HG02759 (cell line): Measurements from ENCODE around the gene TNS3.
"Not testable (repeated sequence)": the region's sequence is repeated elsewhere in the genome, so short reads cannot be mapped to it uniquely, and the experiment has no call there.

Experiments
- ATAC-seq: cut with Tn5 transposase; IDR thresholded peaks from one replicate; pipeline ENCODE4 v1.9.1; 2021; ENCODE audit warnings: mild to moderate bottlenecking, moderate library complexity; ENCODE audit not compliant: unreplicated experiment

Gene TNS3

DNA sequence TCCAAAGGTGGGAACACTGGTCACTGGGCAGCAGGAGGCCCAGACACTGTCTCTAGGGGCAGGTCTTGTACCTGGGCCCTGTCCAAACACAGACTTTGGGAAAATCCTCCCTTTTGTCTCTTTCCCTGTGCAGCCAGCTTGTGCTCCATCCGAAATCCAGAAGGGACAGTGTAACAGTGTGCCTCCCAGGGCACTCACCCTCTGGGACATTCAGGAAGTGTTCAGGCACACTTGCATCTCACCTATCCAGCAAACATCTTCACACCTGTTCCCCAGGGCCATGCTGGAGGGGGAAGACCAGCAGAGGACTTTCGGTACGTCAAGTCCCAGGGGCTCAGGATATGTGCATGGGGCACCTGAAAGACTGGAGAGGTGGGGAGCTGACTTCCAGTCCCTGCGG, 38.9 kb downstream of the TNS3 start:
- no peak for ATAC-seq

DNA sequence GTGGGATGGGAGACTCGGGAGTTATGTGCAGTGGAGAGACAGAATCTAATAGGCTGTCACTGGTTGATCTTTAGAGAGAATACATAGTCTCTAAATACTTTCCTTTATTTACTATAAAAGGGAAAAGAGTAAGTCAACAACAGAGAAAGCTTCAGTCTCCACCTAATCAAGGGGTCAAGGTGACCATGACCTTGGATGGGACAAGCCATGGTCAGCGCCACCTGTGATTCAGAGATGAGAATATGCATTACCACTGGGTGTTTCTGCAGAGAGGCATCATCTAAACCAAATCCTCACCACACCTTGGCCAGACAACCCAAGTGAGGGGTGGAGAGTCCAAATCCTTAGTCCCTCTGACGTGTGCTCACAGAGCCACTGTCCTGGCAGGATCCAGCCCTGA, 39.9 kb downstream of the TNS3 start:
- ATAC-seq: no peak

DNA sequence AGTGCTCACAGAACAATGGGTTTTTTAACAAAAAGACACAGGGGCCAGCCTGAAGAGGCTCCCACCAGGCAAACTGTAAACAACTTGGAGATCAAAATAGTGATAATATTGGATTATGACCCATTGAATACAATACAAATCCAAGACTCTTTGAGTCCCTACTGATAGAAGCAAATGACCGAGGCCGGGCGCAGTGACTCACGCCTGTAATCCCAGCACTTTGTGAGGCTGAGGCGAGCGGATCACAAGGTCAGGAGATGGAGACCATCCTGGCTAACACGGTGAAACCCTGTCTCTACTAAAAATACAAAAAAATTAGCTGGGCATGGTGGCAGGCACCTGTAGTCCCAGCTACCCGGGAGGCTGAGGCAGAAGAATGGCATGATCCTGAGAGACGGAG, 40.4 kb downstream of the TNS3 start:
- ATAC-seq: not testable (repeated sequence)

DNA sequence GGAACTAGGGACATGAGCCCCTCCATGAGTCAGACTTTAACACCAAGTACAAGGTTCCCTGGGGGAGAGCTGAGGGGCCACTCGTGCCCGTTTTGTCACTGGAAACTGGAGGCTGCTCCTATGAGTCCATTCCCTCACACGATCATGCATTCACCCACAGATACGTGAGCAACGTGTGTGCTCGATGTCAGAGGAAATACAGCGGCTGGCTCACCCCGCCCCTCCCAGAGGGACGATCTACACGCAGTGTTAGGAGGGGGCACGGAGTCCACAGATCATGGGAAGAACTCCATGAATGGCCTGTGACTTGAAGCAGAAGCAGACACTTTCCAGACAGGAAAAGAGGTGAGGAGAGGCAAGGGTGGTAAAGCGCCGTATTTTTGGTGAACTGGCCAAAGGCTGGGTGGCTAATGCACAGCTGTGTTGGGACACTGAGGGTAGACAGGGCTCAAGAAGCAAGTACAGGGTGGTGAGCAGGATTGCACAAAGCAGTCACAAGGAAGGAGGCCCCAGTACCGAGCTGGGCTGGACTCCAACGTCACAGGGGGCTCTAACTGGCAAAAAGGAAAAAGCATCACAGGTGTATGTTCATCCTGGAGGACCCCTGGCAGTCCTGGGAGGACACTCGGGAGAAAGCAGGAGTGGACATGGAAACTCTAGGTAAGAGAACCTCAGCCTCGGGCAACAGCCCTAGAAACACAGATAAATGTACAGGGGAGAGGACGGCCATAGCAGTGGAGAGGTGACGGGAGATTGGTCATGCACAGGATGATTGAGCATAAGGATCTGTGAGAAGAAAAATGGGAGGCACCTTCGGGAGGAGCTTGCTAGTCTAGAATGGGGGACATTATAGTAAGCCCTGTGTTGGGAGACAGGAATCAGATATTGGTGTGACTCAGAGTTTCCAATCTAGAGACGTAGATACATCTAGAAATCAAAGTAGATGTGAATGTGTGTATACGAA, 41.2 kb downstream of the TNS3 start:
- ATAC-seq: no peak

DNA sequence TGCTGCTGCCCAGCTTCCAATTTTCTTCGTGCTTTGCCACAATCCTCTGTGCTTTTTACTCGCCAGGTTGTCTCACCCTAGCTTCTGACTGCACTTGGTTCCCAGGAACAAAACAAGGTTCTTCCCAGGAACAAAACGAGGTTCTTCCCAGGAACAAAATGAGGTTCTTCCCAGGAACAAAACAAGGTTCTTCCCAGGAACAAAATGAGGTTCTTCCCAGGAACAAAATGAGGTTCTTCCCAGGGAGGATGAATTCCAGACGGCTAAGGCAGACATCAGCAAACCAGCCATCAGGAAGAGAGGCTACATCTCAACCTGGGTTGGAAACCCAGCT, 41.9 kb downstream of the TNS3 start:
- ATAC-seq: no peak

DNA sequence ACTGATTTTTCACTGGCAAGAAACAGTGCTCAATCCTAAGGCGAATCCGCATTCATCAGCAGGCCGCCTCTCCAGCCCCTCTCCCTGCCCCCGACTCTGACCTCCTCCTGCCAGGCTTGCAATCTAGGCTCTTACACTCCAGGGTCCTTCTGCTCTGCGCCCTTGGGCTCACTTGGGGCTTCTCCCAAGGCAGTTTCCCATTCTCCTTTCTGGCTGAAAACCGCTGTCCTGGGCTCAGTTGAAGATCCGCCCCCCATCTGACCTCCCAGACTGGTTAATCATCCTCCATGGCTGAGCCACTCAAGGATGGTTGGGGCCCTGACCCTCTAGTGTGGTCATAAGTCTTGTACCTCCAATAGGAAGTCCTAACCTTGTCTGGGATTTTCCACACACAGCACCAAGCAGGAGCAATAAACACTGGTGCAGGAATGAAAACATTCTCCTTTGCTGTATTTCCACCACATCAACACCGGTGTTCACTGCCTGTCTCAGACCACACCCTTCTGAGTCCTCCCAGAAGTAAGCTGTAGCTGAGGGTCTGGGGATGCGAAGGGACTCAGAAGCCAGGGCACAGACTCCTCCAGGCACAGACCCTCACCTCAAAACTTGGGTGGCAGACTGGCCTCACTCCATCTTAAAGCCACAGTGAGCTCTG, 42.4 kb downstream of the TNS3 start:
- ATAC-seq: no peak

DNA sequence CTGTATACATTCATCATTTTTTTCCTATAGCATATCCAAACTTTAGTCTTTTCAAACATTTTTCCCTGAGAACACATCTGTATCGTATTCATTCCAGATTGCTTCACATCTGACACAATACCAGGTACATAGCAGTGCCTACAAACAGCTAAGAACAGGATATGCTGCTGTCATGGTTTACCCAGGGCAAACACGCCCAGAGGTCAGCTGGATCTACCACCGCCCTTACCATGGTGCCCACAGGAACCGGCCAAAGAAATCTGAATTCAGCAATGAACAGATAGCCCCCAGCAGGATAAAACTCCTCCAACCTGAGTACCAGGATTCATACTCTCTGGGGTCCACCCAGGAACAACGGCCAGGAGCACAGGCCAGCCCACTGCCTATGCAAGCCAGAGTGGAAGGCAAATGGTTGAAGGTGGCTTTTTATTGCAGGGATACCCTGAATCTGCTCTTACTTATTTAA, 43.0 kb downstream of the TNS3 start:
- ATAC-seq: no peak

DNA sequence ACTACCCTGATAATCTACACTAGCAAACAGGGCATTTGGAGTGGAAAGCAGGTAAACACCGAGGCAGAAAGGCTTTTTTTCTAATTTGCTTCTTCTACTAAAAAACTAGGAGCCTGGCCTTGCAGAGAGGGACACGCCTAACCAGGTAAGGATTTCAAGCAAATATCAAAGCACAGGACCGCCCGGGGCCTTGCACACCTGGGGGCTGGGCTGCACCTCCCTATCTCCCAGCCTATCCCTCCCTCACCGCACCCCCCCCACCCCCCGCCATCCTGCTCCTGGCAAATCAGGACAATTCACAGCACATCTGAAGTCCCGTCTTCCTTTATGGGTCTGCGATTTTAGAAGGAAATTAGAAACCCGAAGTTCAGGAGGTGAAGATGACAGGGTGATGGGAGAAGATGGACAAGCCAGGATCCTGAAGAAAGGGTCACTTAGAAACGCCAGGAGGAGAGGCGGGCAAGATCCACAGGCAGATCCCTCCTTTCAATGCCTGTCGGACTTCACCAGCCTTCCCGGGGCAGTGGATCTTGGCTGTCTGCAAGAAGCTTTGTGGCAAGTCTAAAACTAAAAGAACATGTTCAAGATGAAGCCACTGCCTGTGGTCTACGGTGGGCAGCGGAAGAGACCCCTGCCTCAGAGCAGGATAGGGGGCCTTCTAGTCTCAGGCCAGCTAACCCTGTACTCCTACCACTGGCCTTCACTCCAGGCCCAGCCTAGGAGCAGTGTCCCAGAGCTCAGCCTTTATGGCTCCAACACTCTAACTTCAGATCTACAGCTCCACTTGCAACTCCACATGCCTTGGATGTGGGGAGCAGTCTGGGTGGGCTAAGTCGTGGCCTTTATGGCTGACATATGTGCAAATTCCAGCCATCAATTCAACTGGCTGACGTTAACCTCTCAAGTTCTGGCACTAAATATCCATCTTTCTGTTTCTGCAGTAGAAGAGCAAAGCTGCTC, 43.9 kb downstream of the TNS3 start:
- no peak for ATAC-seq

DNA sequence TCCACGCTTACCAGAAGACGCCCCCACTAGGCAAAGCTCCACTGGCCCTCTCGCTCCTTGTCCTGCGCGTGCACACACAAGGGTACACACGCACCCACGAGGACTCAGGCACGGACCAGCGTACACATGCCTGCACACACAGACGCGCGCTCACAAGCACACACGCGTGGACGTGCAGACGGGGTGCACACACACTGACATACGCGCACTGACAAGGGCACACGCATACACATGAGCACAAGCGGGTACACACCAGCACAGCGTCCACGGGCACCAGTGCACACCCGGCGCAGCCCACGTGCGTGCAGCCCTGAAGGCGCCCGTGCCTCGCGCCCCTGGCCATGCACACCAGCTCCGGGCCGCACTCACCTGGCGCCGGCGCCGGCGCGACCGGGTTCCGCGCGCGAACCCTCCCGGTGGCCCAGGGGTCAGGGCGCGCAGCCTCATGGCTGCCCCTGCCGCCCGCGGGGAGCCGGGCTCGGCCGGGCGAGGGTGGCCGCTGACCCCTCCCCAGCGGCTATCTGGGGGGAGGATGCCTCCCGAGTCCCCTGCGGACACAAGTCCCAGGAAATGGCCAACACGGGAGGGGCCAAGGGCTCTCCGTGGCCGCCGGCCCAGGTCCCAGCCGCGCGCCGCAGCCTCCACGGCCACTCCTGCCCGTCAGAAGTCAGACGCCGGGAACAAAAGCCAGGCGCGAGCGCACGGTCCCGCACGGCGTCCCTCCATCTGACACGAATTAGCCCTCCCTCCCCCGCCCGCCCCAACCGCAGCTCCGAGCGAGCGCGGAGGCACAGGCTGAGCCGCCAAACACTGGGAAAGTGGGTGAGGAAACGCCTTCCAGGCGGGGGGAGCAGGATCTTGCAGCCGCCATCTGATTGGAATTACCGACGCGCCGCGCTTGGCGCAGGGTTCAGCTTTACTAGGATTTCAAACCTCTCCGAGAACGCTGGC, 45.0 kb downstream of the TNS3 start:
- ATAC-seq: no peak

DNA sequence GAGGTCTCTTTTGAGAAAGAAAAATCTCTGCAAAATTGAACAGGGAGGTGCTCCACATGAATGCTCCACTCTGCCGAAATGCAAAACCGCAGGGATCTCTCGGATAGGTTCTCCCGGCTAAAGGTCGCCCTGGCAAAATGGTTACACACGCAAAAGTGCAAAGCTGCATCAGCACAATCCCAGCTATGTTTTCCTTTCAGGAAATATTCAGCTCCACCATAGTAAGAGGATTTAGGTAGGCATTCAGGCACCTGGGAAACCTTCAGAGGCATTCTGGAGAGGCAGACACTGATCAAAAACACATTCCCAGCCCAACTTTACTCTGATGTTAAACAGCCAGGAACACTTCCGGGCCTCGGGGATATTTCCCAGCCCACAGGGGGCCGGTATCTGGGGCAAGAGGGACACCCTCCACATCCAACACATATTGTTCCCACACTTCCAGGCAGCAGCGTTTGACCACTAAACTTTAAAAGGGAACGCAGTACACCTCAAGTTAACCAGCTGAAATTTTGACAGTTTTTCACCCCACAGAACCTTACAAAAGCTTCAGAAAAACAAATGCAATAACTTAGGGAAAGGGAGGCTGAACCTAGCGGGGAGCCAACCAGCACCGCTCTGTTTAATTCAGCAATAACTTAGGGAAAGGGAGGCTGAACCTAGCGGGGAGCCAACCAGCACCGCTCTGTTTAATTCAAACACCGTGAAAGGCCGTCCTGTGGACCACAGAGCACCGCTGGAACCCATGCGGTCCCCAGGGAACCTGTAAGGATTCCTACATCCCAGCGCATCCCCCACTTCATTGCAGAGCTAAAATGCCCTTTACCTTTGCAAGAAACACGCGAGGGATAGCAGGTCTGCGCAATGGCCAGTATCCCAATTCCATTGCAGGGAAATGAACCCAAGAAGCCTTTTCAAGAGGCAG, 45.9 kb downstream of the TNS3 start:
- ATAC-seq: no peak

DNA sequence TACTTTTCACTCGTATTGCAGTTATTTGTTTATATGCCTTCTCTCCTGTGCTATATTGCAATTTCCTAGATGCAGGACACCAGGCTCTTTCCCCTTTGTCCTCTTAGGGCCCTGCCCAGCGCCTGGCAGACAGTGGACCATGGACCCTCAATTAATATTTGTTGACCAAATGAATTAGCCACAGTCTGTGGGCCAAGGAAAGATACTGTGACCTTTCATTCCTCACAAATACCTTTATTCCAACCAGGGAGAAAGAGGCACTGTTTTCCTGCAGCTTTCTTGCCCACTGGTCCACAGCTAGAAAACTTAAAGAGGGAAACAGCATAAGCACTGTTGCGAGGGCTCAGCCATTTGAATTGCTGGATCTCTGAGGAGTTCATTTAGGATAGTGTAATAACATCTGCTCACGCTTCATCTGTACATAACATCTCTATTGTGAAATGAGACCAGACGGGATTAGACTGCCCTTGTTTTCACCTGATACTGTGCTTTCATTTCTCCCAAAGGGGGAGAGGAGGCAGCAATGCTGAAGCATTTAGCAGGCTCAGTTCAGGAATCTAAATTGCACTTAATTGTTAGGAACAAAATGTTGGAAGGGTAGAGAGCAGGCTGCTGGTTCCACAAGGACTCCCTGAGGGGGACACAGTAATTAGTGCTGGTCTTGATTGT, 46.7 kb downstream of the TNS3 start:
- ATAC-seq: no peak

DNA sequence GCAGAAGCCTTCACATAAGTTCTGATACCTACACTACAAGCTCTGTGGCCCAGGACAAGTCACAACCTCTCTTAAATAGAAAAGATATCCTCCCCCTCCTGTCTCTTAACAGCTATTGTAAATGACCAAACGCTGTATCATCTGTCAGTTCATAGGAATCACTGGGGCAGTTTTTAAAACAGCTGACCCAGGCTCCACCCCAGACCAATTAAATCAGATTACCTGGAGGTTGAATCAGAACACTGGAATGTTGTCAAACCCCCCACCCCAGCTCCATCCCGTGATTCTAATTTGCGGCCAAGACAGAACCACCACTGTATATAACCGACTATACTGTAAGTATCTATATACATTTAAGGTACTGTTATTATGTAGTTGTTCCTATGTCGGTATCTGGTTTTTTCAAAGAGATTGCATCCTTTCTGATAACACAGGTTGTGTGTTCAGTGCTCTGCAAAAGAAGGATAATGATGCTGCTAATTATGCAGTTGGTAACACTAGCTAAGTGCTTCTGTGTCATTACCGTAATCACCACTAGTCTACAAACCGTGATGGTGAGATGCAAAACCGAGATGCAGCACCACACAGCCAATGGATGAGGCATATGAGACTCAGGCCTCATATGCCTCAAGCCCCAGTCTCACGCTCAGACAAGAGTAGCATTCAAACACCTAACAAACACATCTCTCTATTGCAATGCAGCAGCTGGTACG, 47.4 kb downstream of the TNS3 start:
- no peak for ATAC-seq

DNA sequence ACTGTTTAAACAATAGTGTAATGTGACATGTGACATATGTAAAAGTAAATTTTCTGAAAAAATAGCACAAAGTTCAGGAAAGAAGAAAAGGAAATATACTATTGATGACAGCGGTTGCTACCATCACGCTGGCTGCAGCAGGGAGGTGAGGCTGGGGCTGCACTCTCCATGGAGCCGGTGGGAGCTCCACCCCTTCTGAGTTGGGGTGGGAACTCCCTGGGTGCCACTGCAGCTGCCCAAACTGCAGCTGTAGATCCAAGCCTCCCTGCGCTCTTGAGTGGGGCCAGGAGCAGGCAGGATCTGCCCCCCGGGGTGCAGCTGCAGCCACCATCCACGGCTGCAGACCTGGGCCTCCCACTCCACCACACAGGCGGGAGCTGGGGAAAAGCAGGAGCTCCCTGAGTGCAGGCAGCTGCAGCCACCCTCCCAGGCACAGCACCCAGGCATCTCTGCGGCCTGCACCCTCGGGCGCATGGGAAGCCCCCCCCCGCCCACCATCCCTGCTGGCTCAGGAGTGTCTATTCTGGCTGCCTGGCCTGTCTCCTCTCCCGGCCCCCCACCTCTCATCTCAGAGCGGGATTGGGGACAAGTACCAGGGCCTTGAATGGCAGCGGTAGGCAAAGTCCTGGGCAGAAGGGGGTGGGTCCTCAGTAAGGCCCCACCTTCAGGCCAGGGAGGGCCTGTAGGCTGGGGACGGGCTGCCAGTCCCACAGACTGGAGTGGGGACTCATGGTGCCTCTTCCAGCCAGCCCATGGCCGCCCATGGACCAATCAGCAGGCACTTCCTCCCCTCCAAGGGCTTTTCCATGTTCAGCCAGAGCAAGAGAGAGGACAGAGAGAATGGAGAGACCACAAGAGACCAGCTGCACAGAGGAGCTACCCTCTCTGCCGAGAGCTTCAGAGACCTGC, 50.1 kb downstream of the TNS3 start:
- no peak for ATAC-seq

DNA sequence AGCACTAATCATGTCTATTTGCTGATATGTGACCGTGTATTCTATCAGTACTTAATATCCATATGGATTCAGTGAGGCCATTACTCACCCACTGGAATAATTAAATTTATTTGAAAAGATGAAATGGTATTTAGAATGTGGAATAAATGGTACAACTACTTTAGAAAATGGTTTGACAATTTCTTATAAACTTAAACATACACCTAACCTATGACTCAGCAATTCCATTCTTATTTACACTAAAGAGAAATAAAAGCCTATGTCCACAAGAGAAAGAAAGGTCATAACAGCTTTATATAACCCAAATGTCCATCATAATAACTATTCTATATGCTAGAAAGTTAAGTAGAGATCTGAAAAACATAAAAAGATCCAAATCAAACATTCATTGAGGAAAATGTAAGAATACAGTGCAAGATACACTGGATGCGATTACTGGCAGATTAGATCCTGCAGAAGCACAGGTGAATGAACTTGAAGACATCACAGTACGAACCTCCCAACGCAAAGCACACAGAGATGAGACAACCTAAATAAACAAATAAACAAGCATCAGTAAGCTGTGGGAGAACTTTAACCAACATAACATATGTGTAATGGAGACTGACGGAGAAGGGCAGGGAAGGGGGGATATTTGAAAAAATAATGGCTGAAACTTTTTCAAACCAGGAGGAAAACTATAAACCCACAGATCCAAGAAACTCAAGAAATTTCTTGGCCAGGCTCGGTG, 51.9 kb downstream of the TNS3 start:
- no peak for ATAC-seq

DNA sequence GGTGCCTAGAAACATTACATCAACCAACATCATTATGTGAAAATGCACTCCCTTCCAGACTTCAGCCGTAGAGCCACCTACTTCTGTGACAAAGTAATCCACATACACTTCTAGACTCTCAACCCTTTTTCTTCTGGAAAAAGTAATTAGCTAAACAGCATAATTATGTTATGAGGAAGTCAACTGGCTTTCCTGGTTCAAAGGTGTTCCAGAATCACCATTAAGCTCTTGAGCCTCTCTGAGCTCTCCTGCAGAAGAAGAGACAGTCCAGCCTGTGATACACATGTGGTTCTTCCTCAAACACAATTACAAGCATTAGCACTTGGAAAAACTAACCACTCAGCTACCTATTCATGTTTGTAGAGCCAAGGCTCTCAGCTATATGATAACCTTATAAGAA, 52.5 kb downstream of the TNS3 start:
- no peak for ATAC-seq

DNA sequence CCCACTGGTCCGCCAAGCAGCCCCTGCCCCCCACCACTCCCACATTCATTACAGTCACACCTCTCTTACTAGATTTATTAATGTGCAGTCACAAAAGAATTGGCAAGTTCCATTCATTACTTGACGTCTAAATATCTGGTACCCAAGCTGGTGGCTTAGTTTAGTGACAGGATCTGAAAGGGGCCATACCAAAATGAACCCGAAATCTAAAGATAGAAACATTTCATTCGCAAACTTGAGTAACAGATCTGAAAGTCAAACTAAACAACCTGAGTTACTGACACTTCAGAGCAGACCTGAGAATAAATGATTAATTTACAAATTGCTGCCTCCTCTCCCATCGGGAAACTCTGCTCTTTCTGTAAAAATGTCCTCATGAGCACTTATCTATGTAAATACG, 53.4 kb downstream of the TNS3 start:
- ATAC-seq: no peak
